ENCODE results near the gene HOMER1. TPM values are rescaled to one million over a fixed set of nuclear protein-coding genes. Genes with fewer than 3 reads are reported as not detected.
A peak's percentile ranks its signal among the peaks of the same experiment; 100 is the strongest.

Gene HOMER1
- total RNA-seq, 2 donors from 2014 or later: 7.3 to 9.7 TPM

GRCh38 chr5:79512471-79513307 is 1.2 kb downstream of the HOMER1 start:
- H3K4me1 Mint-ChIP-seq (ENCODE audit: low read depth): peaks cover 71% of the 10 kb centered on the region
- H3K27ac Mint-ChIP-seq: peak overlapping the region; percentile 39
- ATAC-seq (replicated peaks in 1 of 2): no peak
- no peaks in the 10 kb centered on the region for H3K9me3 Mint-ChIP-seq
- peaks cover 17% of the 10 kb centered on the region for H3K27me3 Mint-ChIP-seq (ENCODE audit: low read depth)
- H3K36me3 Mint-ChIP-seq (ENCODE audit: insufficient read depth in 2 of 2): peaks cover 0 to 5% of the 10 kb centered on the region in 2 donors
- peak; percentile 4 to 6 for DNase-seq
- peak overlapping the region; percentile 93 to 97 for H3K4me3 Mint-ChIP-seq

- Mint-ChIP-seq H3K27ac (no peak overlapping the region), H3K9me3 (no peaks in the 10 kb centered on the region), H3K36me3 (ENCODE audit: insufficient read depth in 2 of 2) (peaks cover 0 to 5% of the 10 kb centered on the region in 2 donors), H3K27me3 (ENCODE audit: low read depth) (peaks cover 17% of the 10 kb centered on the region), H3K4me1 (ENCODE audit: low read depth) (peaks cover 75% of the 10 kb centered on the region), H3K4me3 (peak overlapping the region; percentile 93 to 97)
- ATAC-seq (replicated peaks in 1 of 2) (no peak), DNase-seq (no peak)
Measured at GRCh38 chr5:79512049-79512448, 1.9 kb downstream of the HOMER1 start.

GRCh38 chr5:79510638-79511037 is 3.3 kb downstream of the HOMER1 start:
- DNase-seq (no peak), ATAC-seq (replicated peaks in 1 of 2) (no peak)
- peaks cover 65% of the 10 kb centered on the region for H3K4me1 Mint-ChIP-seq (ENCODE audit: low read depth)
- H3K36me3 Mint-ChIP-seq (ENCODE audit: insufficient read depth in 2 of 2): peaks cover 0 to 5% of the 10 kb centered on the region in 2 donors
- H3K27ac Mint-ChIP-seq: no peak overlapping the region
- H3K4me3 Mint-ChIP-seq: peak overlapping the region; percentile 93 to 97
- no peaks in the 10 kb centered on the region for H3K9me3 Mint-ChIP-seq
- H3K27me3 Mint-ChIP-seq (ENCODE audit: low read depth): peaks cover 17% of the 10 kb centered on the region

GRCh38 chr5:79509244-79509885 is 4.6 kb downstream of the HOMER1 start:
- DNase-seq (no peak), ATAC-seq (replicated peaks in 1 of 2) (no peak)
- Mint-ChIP-seq H3K4me3 (peak overlapping the region; percentile 25 to 27), H3K4me1 (ENCODE audit: low read depth) (peaks cover 58% of the 10 kb centered on the region), H3K9me3 (no peaks in the 10 kb centered on the region), H3K36me3 (ENCODE audit: insufficient read depth in 2 of 2) (peaks cover 0 to 3% of the 10 kb centered on the region in 2 donors), H3K27ac (no peak overlapping the region), H3K27me3 (ENCODE audit: low read depth) (peaks cover 17% of the 10 kb centered on the region)

- ATAC-seq (replicated peaks in 1 of 2): no peak
- peaks cover 0 to 2% of the 10 kb centered on the region in 2 donors for H3K36me3 Mint-ChIP-seq (ENCODE audit: insufficient read depth in 2 of 2)
- no peak for DNase-seq
- peaks cover 17% of the 10 kb centered on the region for H3K27me3 Mint-ChIP-seq (ENCODE audit: low read depth)
- no peaks in the 10 kb centered on the region for H3K9me3 Mint-ChIP-seq
- H3K4me3 Mint-ChIP-seq: peak overlapping the region; percentile 7 to 25
- no peak overlapping the region for H3K27ac Mint-ChIP-seq
- peaks cover 57% of the 10 kb centered on the region for H3K4me1 Mint-ChIP-seq (ENCODE audit: low read depth)
Measured at GRCh38 chr5:79508794-79509193, 5.1 kb downstream of the HOMER1 start.

DNA sequence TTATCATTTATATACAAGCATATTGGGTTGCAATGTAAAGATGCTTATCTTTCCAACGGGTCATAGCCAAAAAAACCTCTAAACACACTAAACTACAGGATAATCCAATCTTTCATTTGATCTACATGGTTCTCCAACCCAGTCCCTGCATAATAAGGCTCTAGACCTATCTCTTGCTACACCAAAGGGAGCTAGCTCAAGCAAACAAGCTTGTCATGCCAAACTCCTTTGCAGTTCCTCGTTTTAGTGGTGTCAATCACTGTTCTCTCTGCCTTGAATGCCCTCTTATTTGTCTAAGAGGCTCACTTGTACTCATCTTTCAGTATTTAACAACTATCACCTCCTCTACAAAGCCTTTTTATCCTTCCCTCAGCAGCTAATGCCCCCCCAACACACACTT is 5.6 kb downstream of the HOMER1 start:
- Mint-ChIP-seq H3K4me1 (ENCODE audit: low read depth) (peaks cover 57% of the 10 kb centered on the region), H3K9me3 (no peaks in the 10 kb centered on the region), H3K36me3 (ENCODE audit: insufficient read depth in 2 of 2) (peaks cover 0 to 2% of the 10 kb centered on the region in 2 donors), H3K4me3 (peak overlapping the region in 1 of 2 donors; percentile 7), H3K27me3 (ENCODE audit: low read depth) (peaks cover 17% of the 10 kb centered on the region), H3K27ac (no peak overlapping the region)
- ATAC-seq (replicated peaks in 1 of 2): no peak
- no peak for DNase-seq

DNA sequence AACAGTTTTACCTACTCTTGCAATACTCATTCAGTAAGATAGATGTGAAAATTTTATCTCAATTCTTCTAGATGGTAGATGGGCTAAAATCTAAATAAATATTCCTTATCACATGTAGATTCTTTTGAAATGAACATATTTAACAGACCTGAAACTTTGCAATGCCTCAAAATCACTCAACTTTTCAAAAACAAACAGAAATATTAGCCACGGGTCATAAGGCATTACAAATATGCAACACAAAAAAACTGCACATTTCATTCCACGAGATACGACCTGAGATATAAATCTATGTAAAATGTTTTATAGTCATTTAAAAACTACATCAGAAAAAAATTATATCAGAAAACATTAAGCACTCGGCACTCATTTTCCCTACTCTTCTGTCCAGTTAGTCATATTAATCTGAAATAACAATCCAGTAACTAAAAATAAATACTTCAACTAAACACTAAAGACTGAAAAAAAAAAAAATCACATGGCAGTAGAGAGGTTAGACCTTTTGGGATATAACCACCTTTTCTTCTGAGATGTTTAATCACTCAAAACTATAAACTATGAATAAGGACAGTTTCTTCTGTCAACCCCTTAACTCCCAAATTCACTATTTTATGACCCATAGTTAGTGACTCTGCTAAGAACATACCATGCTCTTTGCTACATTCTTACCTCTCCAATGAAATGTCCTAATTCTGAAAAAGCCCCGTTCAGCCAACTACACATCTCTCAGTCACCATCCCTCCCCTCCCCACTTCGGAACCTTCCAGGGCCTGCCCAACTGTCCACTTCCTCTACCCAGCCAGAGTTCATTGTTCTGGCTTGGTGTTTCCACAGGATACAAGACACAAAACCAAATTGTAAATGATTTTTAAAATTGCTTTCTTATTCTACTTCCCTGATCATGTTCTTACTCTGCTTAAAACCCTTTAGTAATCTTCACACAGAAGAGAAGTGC is 6.4 kb downstream of the HOMER1 start:
- H3K4me3 Mint-ChIP-seq: no peak overlapping the region
- ATAC-seq (replicated peaks in 1 of 2) (no peak), DNase-seq (no peak)
- peaks cover 54% of the 10 kb centered on the region for H3K4me1 Mint-ChIP-seq (ENCODE audit: low read depth)
- no peaks in the 10 kb centered on the region for H3K9me3 Mint-ChIP-seq
- H3K36me3 Mint-ChIP-seq (ENCODE audit: insufficient read depth in 2 of 2): no peaks in the 10 kb centered on the region
- peaks cover 13% of the 10 kb centered on the region for H3K27me3 Mint-ChIP-seq (ENCODE audit: low read depth)
- peak overlapping the region; percentile 55 for H3K27ac Mint-ChIP-seq

DNA sequence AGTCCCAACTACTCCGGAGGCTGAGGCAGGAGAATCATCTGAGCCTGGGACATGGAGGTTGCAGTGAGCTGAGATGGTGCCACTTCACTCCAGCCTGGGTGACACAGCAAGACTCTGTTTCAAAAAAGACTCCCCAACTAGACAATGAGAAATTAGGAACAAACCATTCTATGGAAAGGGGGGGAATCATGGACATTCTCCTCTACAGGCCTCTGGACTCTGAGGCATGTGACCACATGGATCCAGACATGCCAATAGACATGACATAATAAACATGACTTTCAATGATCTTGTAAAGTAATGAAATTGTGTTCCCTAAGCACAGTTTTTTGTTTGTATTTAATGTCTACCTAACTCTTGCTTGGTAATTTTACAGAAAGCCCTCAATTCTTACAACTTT is 8.8 kb downstream of the HOMER1 start:
- peaks cover 3% of the 10 kb centered on the region for H3K27me3 Mint-ChIP-seq (ENCODE audit: low read depth)
- H3K36me3 Mint-ChIP-seq (ENCODE audit: insufficient read depth in 2 of 2): no peaks in the 10 kb centered on the region
- ATAC-seq (replicated peaks in 1 of 2): no peak
- DNase-seq: no peak
- H3K27ac Mint-ChIP-seq: no peak overlapping the region
- H3K4me3 Mint-ChIP-seq: no peak overlapping the region
- H3K9me3 Mint-ChIP-seq: no peaks in the 10 kb centered on the region
- H3K4me1 Mint-ChIP-seq (ENCODE audit: low read depth): peaks cover 30% of the 10 kb centered on the region

- DNase-seq (no peak), ATAC-seq (replicated peaks in 1 of 2) (no peak)
- peaks cover 18% of the 10 kb centered on the region for H3K4me1 Mint-ChIP-seq (ENCODE audit: low read depth)
- no peaks in the 10 kb centered on the region for H3K9me3 Mint-ChIP-seq
- H3K27ac Mint-ChIP-seq: no peak overlapping the region
- no peaks in the 10 kb centered on the region for H3K27me3 Mint-ChIP-seq (ENCODE audit: low read depth)
- H3K36me3 Mint-ChIP-seq (ENCODE audit: insufficient read depth in 2 of 2): no peaks in the 10 kb centered on the region
- no peak overlapping the region for H3K4me3 Mint-ChIP-seq
Measured at GRCh38 chr5:79503794-79504495, 10.0 kb downstream of the HOMER1 start.

- Mint-ChIP-seq H3K4me1 (ENCODE audit: low read depth) (no peaks in the 10 kb centered on the region), H3K4me3 (no peak overlapping the region), H3K9me3 (no peaks in the 10 kb centered on the region), H3K27ac (peak overlapping the region; percentile 77), H3K27me3 (ENCODE audit: low read depth) (peaks cover 4% of the 10 kb centered on the region), H3K36me3 (ENCODE audit: insufficient read depth in 2 of 2) (no peaks in the 10 kb centered on the region)
- DNase-seq (no peak), ATAC-seq (replicated peaks in 1 of 2) (no peak)
Measured at GRCh38 chr5:79499640-79500273, 14.2 kb downstream of the HOMER1 start.

- no peak for DNase-seq
- Mint-ChIP-seq H3K4me1 (ENCODE audit: low read depth) (no peaks in the 10 kb centered on the region), H3K27me3 (ENCODE audit: low read depth) (peaks cover 4% of the 10 kb centered on the region), H3K36me3 (ENCODE audit: insufficient read depth in 2 of 2) (no peaks in the 10 kb centered on the region), H3K27ac (no peak overlapping the region), H3K4me3 (no peak overlapping the region), H3K9me3 (no peaks in the 10 kb centered on the region)
- ATAC-seq (replicated peaks in 1 of 2): no peak
Measured at GRCh38 chr5:79495311-79495710, 18.6 kb downstream of the HOMER1 start.

All from activated T-cell treated with anti-CD3 and anti-CD28 coated beads, Interleukin-2, amount 50 U/mL, for 72 hours (primary cell).